ENCODE results near the gene CR1L. TPM values are rescaled to one million over a fixed set of nuclear protein-coding genes. Genes with fewer than 3 reads are reported as not detected.
"Not testable (repeated sequence)": the region's sequence is repeated elsewhere in the genome, so short reads cannot be mapped to it uniquely, and the experiment has no call there.

CR1L gene
- total RNA-seq, 1 experiment from 2014 or later: not detected

DNA sequence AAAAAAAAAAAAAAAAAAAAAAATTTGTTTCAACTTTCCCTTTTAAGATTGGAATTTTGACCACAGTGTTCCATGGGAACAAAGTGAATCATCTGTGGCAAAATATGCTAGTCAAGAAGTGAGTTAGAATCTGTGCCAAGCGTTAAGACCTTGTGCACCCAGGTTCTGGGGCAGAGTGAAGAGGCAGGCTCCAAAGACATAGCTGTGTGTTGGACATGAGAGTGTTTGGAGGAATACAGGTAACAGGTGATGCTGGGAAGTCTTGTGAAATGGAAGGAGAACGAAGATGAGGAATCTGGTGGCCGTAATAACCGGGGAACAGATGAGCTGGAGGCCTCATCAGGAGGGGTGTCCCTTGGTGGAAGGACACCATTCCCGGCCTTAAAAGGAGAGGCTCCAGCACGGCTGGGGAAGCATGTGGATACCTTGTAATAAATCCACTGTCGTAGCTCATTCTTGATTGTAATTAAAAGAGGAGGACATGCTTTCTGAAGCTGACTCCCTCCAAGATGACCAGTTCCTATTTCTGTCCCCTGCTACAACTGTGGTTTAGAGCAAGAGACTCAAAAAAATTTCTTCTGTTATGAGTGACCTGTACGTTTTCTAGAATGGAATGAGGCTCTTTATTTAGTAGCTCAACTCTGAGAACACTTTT, 92.7 kb downstream of the CR1L start:
- H3K36me3 ChIP-seq (ENCODE audit: insufficient read depth, low read length, poor library complexity, severe bottlenecking); H3K9me3 ChIP-seq (ENCODE audit: low read depth, low read length, poor library complexity, severe bottlenecking); intact Hi-C loops (cut with micrococcal nuclease; ENCODE audit: unreplicated experiment); H3K4me1 ChIP-seq (ENCODE audit: insufficient read depth, low read length, poor library complexity, severe bottlenecking); BruUV-seq (replicated peaks); DNase-seq (ENCODE audit: low spot score); CTCF ChIA-PET; POLR2A ChIA-PET (ENCODE audit: low non-redundant PET); H3K27ac ChIP-seq (ENCODE audit: low read depth, low read length, poor library complexity, severe bottlenecking); H3K27me3 ChIP-seq (replicated peaks; ENCODE audit: insufficient read depth, low read depth, low read length, poor library complexity); H3K4me3 ChIP-seq (ENCODE audit: low read depth, low read length, poor library complexity, severe bottlenecking): not testable (repeated sequence)

DNA sequence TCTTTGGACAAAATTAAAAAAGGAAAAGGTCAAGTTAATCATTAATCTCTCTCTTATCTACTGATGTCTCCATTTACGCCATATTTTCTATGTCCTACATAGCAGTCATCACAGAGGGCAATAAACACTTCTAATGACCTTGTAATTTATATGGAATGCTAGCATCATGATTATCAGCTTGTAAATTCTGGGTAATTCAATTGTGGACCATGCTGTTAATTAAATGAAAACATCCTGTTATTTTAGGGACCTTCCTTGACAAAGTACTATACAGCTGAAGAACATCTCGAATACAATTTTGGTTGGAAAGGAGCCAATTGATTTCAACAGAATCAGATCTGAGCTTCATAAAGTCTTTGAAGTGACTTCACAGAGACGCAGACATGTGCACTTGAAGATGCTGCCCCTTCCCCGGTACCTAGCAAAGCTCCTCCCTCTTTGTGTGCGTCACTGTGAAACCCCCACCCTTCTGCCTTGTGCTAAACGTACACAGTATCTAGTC, 93.3 kb downstream of the CR1L start:
- H3K36me3 ChIP-seq (ENCODE audit: insufficient read depth, low read length, poor library complexity, severe bottlenecking); DNase-seq (ENCODE audit: low spot score); H3K27ac ChIP-seq (ENCODE audit: low read depth, low read length, poor library complexity, severe bottlenecking); H3K4me3 ChIP-seq (ENCODE audit: low read depth, low read length, poor library complexity, severe bottlenecking); BruUV-seq (replicated peaks); H3K4me1 ChIP-seq (ENCODE audit: insufficient read depth, low read length, poor library complexity, severe bottlenecking); CTCF ChIA-PET; POLR2A ChIA-PET (ENCODE audit: low non-redundant PET); H3K9me3 ChIP-seq (ENCODE audit: low read depth, low read length, poor library complexity, severe bottlenecking); H3K27me3 ChIP-seq (replicated peaks; ENCODE audit: insufficient read depth, low read depth, low read length, poor library complexity); intact Hi-C loops (cut with micrococcal nuclease; ENCODE audit: unreplicated experiment): not testable (repeated sequence)

DNA sequence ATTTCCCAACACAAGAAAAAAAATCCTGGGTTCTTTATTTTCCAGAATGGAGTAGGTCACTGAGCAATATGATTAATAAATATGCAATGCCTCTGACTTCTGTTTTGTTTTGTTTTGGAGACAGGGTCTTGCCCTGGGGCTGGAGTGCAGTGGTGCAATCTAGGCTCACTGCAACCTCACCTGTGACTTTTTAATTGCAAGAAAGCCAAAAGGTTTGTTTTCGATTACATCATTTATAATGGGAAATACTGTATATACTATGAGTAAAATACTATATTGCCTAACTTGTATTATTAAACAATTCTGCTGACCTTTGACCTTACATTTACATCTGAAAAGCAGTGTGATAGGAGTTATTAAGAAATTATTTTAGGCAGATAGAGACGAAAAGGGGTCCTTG, 95.3 kb downstream of the CR1L start:
- ChIA-PET CTCF (no interaction called here), POLR2A (ENCODE audit: low non-redundant PET) (no interaction called here)
- intact Hi-C loops (cut with micrococcal nuclease; ENCODE audit: unreplicated experiment): no loop called here
- Histone ChIP-seq H3K27me3 (replicated peaks; ENCODE audit: insufficient read depth, low read depth, low read length, poor library complexity) (no peaks in the 10 kb centered on the region), H3K36me3 (ENCODE audit: insufficient read depth, low read length, poor library complexity, severe bottlenecking) (no peaks in the 10 kb centered on the region), H3K27ac (ENCODE audit: low read depth, low read length, poor library complexity, severe bottlenecking) (no peak overlapping the region), H3K4me3 (ENCODE audit: low read depth, low read length, poor library complexity, severe bottlenecking) (no peak overlapping the region), H3K4me1 (ENCODE audit: insufficient read depth, low read length, poor library complexity, severe bottlenecking) (no peaks in the 10 kb centered on the region), H3K9me3 (ENCODE audit: low read depth, low read length, poor library complexity, severe bottlenecking) (no peaks in the 10 kb centered on the region)
- no TSS peak for BruUV-seq (replicated peaks)
- no peak for DNase-seq (ENCODE audit: low spot score)
- TF ChIP-seq, protein P1, sequence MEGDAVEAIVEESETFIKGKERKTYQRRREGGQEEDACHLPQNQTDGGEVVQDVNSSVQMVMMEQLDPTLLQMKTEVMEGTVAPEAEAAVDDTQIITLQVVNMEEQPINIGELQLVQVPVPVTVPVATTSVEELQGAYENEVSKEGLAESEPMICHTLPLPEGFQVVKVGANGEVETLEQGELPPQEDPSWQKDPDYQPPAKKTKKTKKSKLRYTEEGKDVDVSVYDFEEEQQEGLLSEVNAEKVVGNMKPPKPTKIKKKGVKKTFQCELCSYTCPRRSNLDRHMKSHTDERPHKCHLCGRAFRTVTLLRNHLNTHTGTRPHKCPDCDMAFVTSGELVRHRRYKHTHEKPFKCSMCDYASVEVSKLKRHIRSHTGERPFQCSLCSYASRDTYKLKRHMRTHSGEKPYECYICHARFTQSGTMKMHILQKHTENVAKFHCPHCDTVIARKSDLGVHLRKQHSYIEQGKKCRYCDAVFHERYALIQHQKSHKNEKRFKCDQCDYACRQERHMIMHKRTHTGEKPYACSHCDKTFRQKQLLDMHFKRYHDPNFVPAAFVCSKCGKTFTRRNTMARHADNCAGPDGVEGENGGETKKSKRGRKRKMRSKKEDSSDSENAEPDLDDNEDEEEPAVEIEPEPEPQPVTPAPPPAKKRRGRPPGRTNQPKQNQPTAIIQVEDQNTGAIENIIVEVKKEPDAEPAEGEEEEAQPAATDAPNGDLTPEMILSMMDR (conservative IDR thresholded peaks at IDR 0.05; ENCODE audit: low read depth, low read length): no peak
- no peak for TF ChIP-seq EZH2 (IDR thresholded peaks at IDR 0.05; ENCODE audit: borderline replicate concordance, low read depth, low read length, poor library complexity, severe bottlenecking)

DNA sequence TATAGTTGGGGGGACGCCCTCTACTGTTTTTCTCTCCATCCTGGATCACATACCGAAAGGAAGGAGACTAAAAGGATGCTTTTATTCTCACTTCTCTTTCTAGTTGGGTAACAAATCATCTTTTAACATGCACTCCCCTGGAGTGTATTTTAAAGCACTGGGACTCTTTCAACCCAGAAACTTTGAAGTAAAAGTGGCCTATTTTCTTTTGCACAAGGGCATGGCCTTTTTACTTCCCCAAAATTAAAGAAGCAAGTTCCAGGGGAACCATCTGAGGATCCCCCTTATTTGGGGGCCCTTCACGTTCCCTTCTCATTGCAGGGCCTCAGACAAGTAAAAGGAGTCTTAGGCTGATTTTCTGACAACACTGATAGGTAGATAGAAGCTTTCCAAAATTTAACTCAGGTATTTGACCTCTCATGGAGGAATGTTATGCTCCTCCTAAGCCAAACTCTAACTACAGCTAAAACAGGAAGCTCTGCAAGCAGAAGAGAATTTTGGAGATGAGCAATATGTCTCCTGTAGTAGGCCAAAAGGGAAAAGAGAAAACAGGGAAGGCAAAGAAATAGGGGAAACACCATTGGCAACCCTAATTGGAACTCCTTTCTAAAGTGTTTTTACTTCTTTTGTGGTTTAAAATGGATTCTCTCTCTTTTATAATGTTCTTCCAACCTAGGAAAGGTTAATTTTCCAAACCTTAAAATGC, 98.1 kb downstream of the CR1L start:
- CTCF ChIA-PET: no interaction called here
- TF ChIP-seq, protein P1 (conservative IDR thresholded peaks at IDR 0.05; ENCODE audit: low read depth, low read length): no peak
- TF ChIP-seq EZH2 (IDR thresholded peaks at IDR 0.05; ENCODE audit: borderline replicate concordance, low read depth, low read length, poor library complexity, severe bottlenecking): no peak
- Histone ChIP-seq H3K27me3 (replicated peaks; ENCODE audit: insufficient read depth, low read depth, low read length, poor library complexity) (no peaks in the 10 kb centered on the region), H3K27ac (ENCODE audit: low read depth, low read length, poor library complexity, severe bottlenecking) (no peak overlapping the region), H3K4me1 (ENCODE audit: insufficient read depth, low read length, poor library complexity, severe bottlenecking) (no peaks in the 10 kb centered on the region), H3K36me3 (ENCODE audit: insufficient read depth, low read length, poor library complexity, severe bottlenecking) (no peaks in the 10 kb centered on the region), H3K4me3 (ENCODE audit: low read depth, low read length, poor library complexity, severe bottlenecking) (no peak overlapping the region), H3K9me3 (ENCODE audit: low read depth, low read length, poor library complexity, severe bottlenecking) (no peaks in the 10 kb centered on the region)
- intact Hi-C loops (cut with micrococcal nuclease; ENCODE audit: unreplicated experiment): no loop called here
- POLR2A ChIA-PET (ENCODE audit: low non-redundant PET): no interaction called here
- BruUV-seq (replicated peaks): no TSS peak
- DNase-seq (ENCODE audit: low spot score): no peak

Data from A673 (cell line).